ENCODE results near the gene ZIC3.

DNA sequence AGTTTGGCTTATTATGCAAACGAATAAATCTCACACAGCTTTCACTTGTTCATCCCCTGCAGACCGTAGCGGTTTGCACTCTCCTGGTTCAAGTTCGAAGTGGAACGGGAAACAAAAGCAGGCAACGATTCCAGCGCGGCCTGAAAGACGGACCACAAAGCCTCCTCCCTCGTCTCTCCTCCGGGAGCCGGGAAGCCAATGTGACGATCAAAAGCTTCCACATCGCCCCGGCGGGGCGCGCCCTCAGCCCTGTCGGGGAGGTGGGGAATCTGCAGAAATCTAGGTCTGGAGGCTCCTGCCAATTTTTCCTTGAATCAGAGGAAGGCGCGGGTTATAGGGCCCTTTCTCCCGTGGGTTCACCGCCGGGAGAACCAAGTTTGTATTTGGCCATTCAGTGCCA is 16.9 kb upstream of the ZIC3 start:
- TF ChIP-seq ZC3H10 (CRISPR knock-in tag; IDR thresholded peaks at IDR 0.05) (no peak), ARNTL (CRISPR knock-in tag; IDR thresholded peaks at IDR 0.05; ENCODE audit: borderline replicate concordance, low read depth) (no peak), PPARA (CRISPR knock-in tag; IDR thresholded peaks at IDR 0.05; ENCODE audit: borderline replicate concordance) (no peak), ISL1 (CRISPR knock-in tag; IDR thresholded peaks at IDR 0.05) (no peak), CSDC2 (CRISPR knock-in tag; IDR thresholded peaks at IDR 0.05) (no peak), PATZ1 (CRISPR knock-in tag; IDR thresholded peaks at IDR 0.05; ENCODE audit: borderline replicate concordance) (no peak), RARB (CRISPR knock-in tag; IDR thresholded peaks at IDR 0.05) (no peak)
- TF ChIP-seq, protein P1, sequence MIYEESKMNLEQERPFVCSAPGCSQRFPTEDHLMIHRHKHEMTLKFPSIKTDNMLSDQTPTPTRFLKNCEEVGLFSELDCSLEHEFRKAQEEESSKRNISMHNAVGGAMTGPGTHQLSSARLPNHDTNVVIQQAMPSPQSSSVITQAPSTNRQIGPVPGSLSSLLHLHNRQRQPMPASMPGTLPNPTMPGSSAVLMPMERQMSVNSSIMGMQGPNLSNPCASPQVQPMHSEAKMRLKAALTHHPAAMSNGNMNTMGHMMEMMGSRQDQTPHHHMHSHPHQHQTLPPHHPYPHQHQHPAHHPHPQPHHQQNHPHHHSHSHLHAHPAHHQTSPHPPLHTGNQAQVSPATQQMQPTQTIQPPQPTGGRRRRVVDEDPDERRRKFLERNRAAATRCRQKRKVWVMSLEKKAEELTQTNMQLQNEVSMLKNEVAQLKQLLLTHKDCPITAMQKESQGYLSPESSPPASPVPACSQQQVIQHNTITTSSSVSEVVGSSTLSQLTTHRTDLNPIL (CRISPR knock-in tag; IDR thresholded peaks at IDR 0.05; ENCODE audit: low read depth) = no peak

Measured in SK-N-SH treated with all-trans-retinoic acid at 6 μM for 48 hours (cell line).